CD4-positive, alpha-beta T cell treated with Interleukin-4 for 4 hours (primary cell): ENCODE results near the gene KCNQ1.

Experiments
- DNase-seq: peaks from one replicate; pipeline ENCODE4 v3.0.0-alpha.2; 2020

KCNQ1 gene

GRCh38 chr11:2728663-2729332, 284.0 kb downstream of the KCNQ1 start:
- DNase-seq: no peak

- no peak for DNase-seq
Observed at GRCh38 chr11:2729841-2730240, 285.0 kb downstream of the KCNQ1 start.

- no peak for DNase-seq
Observed at GRCh38 chr11:2730272-2731129, 285.7 kb downstream of the KCNQ1 start.

- DNase-seq: no peak
Observed at GRCh38 chr11:2731130-2732125, 286.6 kb downstream of the KCNQ1 start.

- DNase-seq: no peak
Observed at GRCh38 chr11:2732261-2732939, 287.6 kb downstream of the KCNQ1 start.

- DNase-seq: no peak
Observed at GRCh38 chr11:2732940-2733628, 288.3 kb downstream of the KCNQ1 start.

GRCh38 chr11:2734181-2735052, 289.6 kb downstream of the KCNQ1 start:
- DNase-seq: no peak

- DNase-seq: no peak
Observed at GRCh38 chr11:2735053-2735589, 290.3 kb downstream of the KCNQ1 start.

GRCh38 chr11:2736577-2737225, 291.9 kb downstream of the KCNQ1 start:
- no peak for DNase-seq

GRCh38 chr11:2737226-2737590, 292.4 kb downstream of the KCNQ1 start:
- DNase-seq: no peak

- DNase-seq: no peak
Observed at GRCh38 chr11:2737866-2738265, 293.1 kb downstream of the KCNQ1 start.

- no peak for DNase-seq
Observed at GRCh38 chr11:2738551-2739431, 294.0 kb downstream of the KCNQ1 start.

GRCh38 chr11:2739531-2740274, 294.9 kb downstream of the KCNQ1 start:
- DNase-seq: no peak

GRCh38 chr11:2740275-2740940, 295.6 kb downstream of the KCNQ1 start:
- no peak for DNase-seq

GRCh38 chr11:2741006-2741376, 296.2 kb downstream of the KCNQ1 start:
- no peak for DNase-seq

GRCh38 chr11:2741377-2742131, 296.7 kb downstream of the KCNQ1 start:
- DNase-seq: no peak

GRCh38 chr11:2742201-2742600, 297.4 kb downstream of the KCNQ1 start:
- no peak for DNase-seq
